Stimulated activated CD8-positive, alpha-beta memory T cell treated with anti-CD3 and anti-CD28 coated beads, Interleukin-4, amount 100 ng/mL, for 48 hours (primary cell): ENCODE data around the gene MAP3K3.
"Not testable (repeated sequence)": the region's sequence is repeated elsewhere in the genome, so short reads cannot be mapped to it uniquely, and the experiment has no call there.

Experiments
- DNase-seq: peaks from one replicate; pipeline ENCODE4 v3.0.0-alpha.2; 2020

Gene MAP3K3

DNA sequence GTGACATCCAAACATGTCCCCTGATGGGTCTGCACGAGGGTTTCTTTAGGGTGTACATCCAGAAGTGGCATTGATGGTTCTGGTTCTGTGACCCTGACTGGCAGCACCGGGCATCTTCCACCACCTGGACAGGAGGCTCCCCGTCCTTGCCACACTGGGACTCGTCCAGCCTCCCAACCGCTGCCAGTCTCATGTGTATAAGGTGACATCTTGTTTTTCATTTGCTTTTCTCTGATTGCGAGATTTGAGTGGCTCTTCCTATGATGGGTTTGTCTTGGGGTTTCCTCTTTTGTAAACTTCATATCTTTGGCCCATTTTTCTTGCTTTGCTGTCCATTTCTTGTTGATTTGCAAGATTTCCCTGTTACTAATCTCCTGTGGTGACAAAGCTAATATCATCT, 86.9 kb downstream of the MAP3K3 start:
- DNase-seq: no peak

DNA sequence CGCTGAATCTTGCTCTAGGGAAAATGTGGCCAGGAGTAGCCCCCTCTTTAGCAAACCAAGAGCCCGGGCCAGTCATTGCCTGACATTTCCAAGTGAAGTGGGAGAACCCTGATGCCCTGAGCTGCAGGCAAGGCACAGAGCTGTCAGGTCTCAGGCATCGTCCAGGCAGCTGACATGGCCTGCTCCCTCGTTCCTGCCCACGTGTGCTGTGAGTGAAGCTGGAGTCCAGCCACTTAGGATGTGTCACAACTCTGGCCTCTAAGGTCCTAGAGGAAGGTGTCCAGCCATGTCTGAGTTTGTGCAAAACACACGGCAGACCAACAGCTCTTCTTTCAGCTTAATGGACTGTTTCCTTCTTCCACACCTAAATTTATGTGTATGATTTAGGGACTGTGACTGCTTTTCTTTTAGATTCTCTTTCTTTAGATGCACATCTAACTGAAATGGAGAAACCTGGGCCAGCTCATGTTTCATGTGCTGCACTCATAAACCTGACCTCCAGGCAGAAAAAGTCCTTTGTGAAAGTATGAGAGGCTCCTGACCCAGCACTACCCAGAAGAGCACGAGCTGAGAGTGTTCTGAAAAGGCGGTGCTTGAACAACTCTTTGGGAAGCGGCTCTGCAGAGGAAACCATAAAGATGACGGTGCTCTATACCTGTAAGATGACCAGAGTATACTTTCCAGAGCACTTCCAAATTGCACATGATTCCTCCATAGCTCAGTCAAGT, 92.5 kb downstream of the MAP3K3 start:
- no peak for DNase-seq

DNA sequence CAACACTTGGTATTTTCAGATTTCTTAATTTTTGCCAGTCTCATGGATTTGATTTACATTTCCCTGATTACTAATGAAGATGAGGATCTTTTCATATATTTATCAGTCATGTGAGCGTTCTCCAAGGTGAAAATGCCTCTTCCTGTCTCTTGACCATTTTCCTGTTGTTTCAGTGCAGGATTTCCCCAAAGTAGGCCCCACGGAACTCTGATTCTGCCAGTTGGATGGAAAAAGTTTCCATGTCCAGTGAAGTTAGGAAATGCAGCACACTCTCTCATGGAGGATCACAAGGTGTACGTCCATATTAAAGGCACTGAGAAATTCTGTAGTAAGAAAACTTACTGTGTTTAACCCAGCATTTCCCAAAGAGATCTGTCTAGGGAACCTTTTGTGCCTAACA, 94.2 kb downstream of the MAP3K3 start:
- no peak for DNase-seq

DNA sequence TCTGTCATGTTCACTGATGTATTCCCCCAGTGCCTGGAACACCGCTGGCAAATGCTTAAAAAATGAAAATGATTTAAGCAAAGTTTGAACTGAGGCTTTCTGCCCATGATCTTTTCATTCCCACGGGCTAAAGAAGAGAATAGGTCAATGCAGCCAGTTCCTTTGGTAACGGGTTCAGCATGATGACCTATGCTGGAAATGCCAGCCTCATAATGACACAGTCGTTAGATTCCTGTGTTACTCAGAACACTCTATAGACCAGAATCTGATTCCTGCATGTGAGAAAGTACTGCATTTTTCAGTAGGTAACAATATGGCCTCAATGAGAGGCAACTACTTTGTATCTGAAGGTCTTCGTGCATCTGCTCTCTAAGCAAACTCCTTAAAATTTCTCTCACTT, 96.8 kb downstream of the MAP3K3 start:
- no peak for DNase-seq

DNA sequence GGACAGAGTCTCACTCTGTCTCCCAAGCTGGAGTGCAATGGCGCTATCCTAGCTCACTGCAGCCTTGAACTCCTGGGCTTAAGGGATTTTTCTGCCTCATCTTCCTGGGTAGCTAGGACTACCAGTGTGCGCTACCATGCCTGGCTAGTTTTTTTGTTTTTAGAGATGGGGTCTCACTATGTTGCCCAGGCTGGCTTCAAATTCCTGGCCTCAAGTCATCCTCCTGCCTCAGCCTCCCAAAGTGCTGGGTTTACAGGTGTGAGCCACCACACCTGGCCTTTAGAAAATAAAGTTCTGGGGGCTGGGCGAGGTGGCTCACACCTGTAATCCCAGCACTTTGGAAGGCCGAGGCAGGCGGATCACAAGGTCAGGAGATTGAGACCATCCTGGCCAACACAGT, 98.0 kb downstream of the MAP3K3 start:
- not testable (repeated sequence) for DNase-seq

DNA sequence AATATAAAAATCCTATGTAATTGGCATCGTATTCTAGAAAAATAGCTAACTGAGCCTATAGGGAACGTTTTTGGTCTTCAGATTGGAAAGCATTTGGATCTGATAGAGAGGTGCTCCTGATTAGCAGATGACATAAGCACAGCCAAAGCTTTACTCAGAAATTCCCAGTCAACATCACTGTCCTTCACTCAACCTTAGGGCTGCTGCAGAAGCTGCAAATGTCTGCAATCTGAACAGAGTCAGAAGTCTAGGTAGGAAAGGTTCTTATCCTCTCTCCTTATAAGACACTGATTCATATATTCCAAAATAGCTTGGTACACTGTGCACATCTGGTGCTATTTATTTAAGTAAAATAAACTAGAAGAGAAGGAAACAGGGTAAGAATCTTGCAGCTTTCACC, 100.2 kb downstream of the MAP3K3 start:
- DNase-seq: no peak

DNA sequence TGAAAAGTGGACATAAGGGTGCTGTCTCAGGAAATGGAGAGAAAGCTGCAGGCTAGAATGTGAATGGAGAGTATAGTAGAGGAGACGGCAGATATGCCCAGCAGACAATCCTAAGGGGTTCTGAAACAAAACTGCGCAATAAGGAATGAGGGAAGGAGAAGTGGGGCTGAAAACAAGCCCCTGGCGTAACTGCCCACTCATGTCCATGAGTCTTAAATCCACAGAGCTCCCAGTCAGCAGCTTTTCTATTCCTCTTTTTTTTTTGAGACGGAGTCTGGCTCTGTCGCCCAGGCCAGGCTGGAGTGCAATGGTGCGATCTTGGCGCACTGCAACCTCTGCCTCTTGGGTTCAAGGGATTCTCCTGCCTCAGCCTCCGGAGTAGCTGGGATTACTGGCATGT, 113.5 kb downstream of the MAP3K3 start:
- no peak for DNase-seq

DNA sequence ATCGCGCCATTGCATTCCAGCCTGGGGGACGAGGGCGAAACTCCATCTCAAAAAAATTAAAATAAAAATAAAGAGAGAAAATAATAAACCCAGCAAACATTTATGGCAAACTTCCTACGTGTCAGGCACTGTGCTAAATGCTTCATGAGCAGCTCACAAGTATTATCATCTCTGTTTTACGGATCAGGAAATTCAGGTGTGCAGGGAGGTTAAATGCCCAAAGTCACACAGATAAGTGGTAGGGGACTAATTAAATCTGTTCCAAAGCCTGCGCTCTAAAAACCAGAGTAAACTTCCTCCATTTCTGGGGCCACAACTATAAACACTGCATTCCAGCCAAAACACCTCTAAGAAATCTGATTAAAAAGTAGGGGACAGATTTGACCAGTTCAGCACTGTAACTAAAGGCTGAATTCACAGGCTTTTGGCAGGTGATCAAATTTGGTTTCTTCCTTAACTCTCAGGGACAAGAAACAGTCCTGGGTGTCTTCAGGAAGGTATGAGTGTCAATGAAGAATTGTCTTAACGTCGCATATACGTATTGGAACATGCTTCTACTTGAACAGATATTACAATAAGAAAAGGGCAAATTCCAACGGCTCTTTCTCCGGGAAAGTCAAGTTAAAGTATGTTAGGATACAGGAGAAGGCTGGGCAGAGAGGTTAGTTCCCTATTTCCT, 118.4 kb downstream of the MAP3K3 start:
- DNase-seq: no peak

DNA sequence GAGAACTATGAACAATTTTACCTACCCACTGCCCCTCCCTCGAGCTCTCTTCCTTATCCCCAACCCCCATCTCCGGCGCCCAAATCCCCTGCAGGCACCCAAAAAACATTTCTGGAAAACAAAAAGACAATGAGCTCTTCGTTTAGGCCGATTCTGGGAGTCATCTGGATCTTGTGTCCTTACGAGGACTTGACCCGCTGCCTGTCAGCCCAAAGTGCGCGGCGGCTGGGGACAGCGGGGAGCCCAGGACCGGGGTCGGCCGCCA, 118.9 kb downstream of the MAP3K3 start:
- DNase-seq: no peak

DNA sequence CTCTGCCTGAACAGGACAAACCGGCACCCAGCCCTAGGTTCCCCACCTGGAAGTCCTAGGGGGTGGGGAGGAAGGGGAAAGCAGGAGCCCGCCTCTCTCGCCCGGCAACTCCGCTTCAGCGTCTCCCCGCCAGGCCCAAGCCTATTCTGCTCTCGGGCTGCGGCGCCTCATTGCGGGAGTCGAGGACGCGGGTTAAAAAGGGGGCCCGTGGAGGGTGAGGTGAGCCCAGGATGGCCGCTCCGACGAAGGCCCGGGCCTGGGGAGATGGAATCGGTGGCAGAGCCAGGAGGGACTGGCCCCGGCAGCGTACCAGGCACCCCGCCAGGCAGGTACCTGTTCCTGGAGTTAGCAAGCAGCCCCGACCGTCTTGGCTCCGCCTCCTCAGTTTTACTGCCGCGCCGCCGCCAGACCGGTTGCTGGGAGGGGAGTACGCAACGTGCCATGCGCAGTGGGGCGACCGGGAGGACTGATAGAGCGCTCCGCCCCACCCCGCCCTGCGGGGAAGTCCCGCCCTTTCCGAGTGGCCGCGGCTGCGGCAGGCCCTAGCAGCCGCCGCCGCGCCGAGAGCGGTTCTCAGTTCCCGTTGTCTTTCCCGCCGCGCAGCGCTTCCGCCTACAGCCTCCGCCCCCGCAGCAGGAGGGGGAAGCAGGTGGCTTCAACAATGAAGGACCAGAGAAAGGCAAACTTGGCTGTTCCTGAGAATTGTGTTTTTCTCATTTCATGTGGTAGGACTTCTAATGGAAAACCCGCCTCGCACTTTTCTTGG, 119.4 kb downstream of the MAP3K3 start, which contains the start of gene STRADA:
STRADA (minus strand) TSS at position 392 of the 766 bp plus-strand sequence. CDS start 13,430 bp downstream, outside the sequence.
- DNase-seq: peak; percentile 99
